ENCODE data around the gene KRT72.

DNA sequence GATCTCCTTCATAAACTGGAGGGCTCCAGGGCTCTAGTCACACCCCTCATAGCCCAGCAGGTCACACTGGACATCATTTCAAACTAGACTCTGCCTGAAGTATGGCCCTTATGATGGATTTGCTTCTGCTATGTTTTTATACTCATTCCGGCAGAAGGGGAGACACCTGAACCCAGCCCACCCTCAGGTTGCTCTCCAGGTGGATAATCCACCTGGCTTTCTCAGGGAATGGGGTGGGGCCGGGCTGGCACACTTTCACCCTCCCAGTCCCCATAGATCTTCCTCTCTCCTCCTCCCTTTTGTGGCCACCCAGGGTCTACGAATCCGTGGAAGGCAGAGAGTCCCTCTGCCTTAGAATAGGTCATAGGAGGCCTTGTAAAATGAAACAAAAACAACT lies 26.8 kb upstream of the KRT72 start:
- TF ChIP-seq CTCF (IDR thresholded peaks at IDR 0.05; ENCODE audit: low read length) (no peak), EZH2 (IDR thresholded peaks at IDR 0.05; ENCODE audit: borderline replicate concordance, low read length) (no peak)
